ENCODE data around the gene IHH. TPM values are rescaled to one million over a fixed set of nuclear protein-coding genes. Genes with fewer than 3 reads are reported as not detected.

Gene IHH
- total and polyA plus RNA-seq, 9 of the 15 experiments (the other 6 are each of a cell fraction or from before 2014, with no cell fraction given): 0.07 TPM; not detected in 8

DNA sequence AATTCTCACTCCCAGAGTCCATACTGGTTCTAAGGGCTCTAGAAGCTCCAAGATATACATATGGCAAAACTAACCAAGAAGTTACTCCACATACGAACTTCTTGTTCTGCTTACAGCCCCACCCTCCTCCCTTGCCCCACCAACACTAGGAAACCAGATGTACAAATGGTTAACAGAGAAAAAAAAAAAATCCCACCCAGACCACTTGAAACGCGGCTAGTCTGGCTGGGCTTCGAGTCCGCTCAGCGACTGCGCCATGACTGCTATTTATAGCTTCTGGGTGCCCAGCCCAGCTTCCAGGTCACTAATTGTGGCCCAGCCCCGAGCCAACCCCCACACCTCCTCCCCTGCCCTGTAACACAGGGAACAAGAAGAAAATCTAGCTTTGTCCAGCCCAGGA is 47.0 kb upstream of the IHH start:
- WGBS (ENCODE audit: insufficient coverage, low coverage, missing lambda C conversion rate): 38% methylated on average over 7 of the region's 8 CpGs
- ChIA-PET CTCF (ENCODE audit: low intra/inter-chr PET ratio) (interaction anchor here (0.9 kb wide), 1 partner anchor 255 kb away, joined by 3 read pairs; no protein-coding TSS in a partner anchor), POLR2A (no interaction called here)
- DNase-seq (ENCODE audit: extremely low read depth in 1 of 4, low spot score in 3 of 4): no peak
- Histone ChIP-seq H3K79me2 (ENCODE audit: control insufficient read depth, insufficient read depth, low read length) (no peaks in the 10 kb centered on the region), H4K20me1 (replicated peaks; ENCODE audit: control insufficient read depth, insufficient read depth, low read length) (no peaks in the 10 kb centered on the region), H2AFZ (ENCODE audit: low read depth, low read length) (no peak overlapping the region), H3K4me1 (replicated peaks in 1 of 2; ENCODE audit: control insufficient read depth in 2 of 2, insufficient read depth in 2 of 2, low read length in 2 of 2) (peaks cover 0 to 4% of the 10 kb centered on the region in 2 experiments; a peak in 1 of 5 replicates), H3K9me1 (ENCODE audit: control insufficient read depth, insufficient read depth, low read length) (no peaks in the 10 kb centered on the region), H3K4me3 (no peak overlapping the region), H3K4me2 (ENCODE audit: insufficient read depth, low read length) (no peak overlapping the region), H3K27ac (ENCODE audit: extremely low read depth, low read depth, low read length) (no peak overlapping the region), H3K27me3 (ENCODE audit: control insufficient read depth in 2 of 2, insufficient read depth in 2 of 2, low read length in 2 of 2) (no peaks in the 10 kb centered on the region), H3K9me3 (replicated peaks; ENCODE audit: control insufficient read depth, insufficient read depth, low read depth, low read length) (no peaks in the 10 kb centered on the region), H3K9ac (ENCODE audit: insufficient read depth in 1 of 2, low read depth in 2 of 2, low read length in 2 of 2) (no peak overlapping the region), H3K36me3 (ENCODE audit: control insufficient read depth, insufficient read depth, low read length) (no peaks in the 10 kb centered on the region)
- no TSS peak for BruUV-seq (replicated peaks)
- no peak for ATAC-seq
- FAIRE-seq: no peak
- intact Hi-C loops (cut with micrococcal nuclease) (no loop called here), in situ Hi-C loops (cut with MboI) (no loop called here)
- TF ChIP-seq PTTG1 (tag; IDR thresholded peaks at IDR 0.05; ENCODE audit: low read depth) (no peak), KDM2B (CRISPR knock-in tag; IDR thresholded peaks at IDR 0.05) (no peak), POLR2G (IDR thresholded peaks at IDR 0.05; ENCODE audit: low read depth, low read length) (no peak), ELF4 (CRISPR knock-in tag; IDR thresholded peaks at IDR 0.05) (no peak), MCM3 (IDR thresholded peaks at IDR 0.05) (no peak), LCOR (CRISPR knock-in tag; IDR thresholded peaks at IDR 0.05) (no peak), NCOA4 (IDR thresholded peaks at IDR 0.05; ENCODE audit: partially characterized antibody) (no peak), NUFIP1 (IDR thresholded peaks at IDR 0.05; ENCODE audit: partially characterized antibody) (no peak), MYBL2 (IDR thresholded peaks at IDR 0.05; ENCODE audit: low read depth) (no peak), MYBL2 (CRISPR knock-in tag; IDR thresholded peaks at IDR 0.05; ENCODE audit: borderline replicate concordance) (no peak), SMARCA5 (IDR thresholded peaks at IDR 0.05) (no peak), ZNF3 (CRISPR knock-in tag; IDR thresholded peaks at IDR 0.05) (no peak), POLR3A (IDR thresholded peaks at IDR 0.05; ENCODE audit: borderline replicate concordance, extremely low read depth, insufficient read depth, insufficient read length) (no peak), RB1 (IDR thresholded peaks at IDR 0.05; ENCODE audit: low read depth) (no peak), KLF13 (tag; IDR thresholded peaks at IDR 0.05; ENCODE audit: borderline replicate concordance, low read depth) (no peak), PTRF (tag; IDR thresholded peaks at IDR 0.05) (no peak), SRSF1 (IDR thresholded peaks at IDR 0.05; ENCODE audit: low read depth, low read length) (no peak)
- TF ChIP-seq, protein P1, sequence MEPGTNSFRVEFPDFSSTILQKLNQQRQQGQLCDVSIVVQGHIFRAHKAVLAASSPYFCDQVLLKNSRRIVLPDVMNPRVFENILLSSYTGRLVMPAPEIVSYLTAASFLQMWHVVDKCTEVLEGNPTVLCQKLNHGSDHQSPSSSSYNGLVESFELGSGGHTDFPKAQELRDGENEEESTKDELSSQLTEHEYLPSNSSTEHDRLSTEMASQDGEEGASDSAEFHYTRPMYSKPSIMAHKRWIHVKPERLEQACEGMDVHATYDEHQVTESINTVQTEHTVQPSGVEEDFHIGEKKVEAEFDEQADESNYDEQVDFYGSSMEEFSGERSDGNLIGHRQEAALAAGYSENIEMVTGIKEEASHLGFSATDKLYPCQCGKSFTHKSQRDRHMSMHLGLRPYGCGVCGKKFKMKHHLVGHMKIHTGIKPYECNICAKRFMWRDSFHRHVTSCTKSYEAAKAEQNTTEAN (CRISPR knock-in tag; IDR thresholded peaks at IDR 0.05): no peak
